G401.6 (cell line): ENCODE measurements around the gene DPAGT1.
"Not testable (repeated sequence)": the region's sequence is repeated elsewhere in the genome, so short reads cannot be mapped to it uniquely, and the experiment has no call there.

Experiments used
- FAIRE-seq: peaks from 2 replicates; lab custom pipeline; 2012; peaks lifted over from hg19 to GRCh38; lab: Jason Lieb, UNC

The DPAGT1 gene

DNA sequence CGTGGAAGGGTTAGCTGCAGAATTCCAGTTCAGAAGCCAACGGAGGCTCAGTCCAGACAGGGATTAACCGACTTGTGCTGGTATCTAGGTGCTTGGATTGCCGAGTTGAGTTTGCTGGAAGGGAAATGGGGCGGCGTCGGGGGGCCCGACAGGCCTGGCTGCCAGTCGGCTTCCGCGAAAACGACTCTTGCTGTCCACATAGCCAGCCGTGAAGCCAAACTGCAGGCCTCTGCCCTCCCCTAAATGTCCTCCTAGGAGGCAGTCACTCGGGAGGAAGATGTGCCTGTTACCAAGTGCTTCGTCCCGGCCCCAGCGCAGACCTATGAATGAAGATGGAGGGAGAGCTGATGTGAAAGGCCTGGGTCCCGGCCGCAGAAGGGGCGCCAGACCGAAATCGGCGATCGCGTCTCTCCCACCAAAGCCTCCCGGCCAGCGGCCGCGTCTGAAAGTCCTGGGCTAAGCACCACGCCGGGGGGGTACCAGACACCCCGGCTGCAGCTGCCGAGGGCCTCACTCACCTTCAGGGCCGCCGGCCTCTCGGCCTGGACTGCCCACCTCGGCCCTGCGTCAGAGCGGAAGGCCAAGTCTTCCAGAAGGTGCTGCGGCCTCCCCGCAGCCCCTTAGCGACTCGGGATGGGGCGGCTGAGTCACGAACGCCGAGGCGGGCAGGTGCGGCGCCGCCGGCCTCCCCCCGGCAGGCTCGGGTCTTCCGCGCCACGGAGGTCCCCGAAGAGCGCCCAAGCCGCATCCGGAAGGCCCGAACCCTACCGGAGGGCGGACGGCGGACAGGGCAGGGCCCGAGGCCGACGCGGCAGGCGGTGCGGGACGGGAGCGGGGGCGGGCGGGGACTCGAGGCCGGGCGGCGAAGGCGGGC lies 7.5 kb downstream of the DPAGT1 start:
- no peak for FAIRE-seq

- FAIRE-seq = no peak
Measured at GRCh38 chr11:119092880-119093842, 8.5 kb downstream of the DPAGT1 start.

GRCh38 chr11:119091966-119092879 lies 9.4 kb downstream of the DPAGT1 start:
- no peak for FAIRE-seq

DNA sequence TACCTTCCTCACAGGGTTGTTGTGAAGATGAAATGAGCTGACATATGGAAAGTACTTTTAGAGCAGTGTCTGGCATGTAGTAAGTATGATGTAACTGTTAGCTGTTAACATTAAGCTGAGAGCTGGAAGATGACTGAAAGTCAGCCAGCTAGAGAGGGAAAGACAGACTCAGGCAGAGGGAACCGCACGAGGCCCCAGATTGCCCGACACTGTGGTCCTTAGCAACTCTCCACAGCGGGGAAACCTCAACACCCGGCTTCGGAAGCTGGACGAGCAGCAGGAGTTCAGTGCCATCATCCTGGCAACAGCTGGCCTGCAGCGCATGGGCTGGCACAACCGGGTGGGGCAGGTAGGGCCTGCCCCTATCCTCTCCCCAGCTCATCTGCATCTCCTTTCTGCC lies 10.5 kb downstream of the DPAGT1 start:
- FAIRE-seq = no peak

DNA sequence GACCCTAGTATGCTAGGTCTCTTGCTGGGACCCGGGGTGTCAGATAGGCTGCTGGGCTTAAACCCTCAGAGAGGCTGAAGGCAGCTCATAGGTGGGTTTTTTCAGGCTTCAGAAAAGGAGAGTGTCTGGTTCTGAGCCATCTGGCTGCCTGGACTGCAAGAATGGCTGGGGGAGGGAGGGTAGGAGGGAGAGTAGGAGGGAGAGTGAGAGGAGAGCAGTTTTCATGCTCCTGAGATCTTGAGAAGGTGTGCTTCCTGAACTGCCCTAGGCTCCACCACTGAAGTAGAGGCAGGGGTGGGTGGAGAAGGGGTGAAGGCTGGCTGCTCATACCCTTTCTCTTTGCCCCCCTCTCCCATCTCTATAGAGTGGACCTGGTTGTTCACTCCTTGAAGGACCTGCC lies 12.3 kb downstream of the DPAGT1 start:
- no peak for FAIRE-seq

DNA sequence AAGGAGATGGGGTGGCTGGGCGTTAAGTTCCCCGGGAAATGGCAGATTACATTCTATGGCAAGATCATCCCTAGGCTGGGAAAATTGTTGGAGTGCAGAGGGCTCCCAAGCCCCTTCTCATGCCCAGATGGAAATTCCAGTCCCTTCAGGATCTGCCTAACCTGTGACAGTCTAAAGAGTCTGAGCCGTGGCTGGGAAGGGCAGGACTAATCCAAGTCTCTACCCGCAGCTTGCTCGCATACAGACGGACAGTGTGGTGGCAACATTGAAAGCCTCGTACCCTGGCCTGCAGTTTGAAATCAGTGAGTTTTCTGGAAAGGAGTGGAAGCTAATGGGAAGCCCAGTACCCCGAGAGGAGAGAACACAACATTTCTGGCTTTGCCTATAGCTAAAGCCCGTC lies 13.2 kb downstream of the DPAGT1 start:
- FAIRE-seq = no peak

DNA sequence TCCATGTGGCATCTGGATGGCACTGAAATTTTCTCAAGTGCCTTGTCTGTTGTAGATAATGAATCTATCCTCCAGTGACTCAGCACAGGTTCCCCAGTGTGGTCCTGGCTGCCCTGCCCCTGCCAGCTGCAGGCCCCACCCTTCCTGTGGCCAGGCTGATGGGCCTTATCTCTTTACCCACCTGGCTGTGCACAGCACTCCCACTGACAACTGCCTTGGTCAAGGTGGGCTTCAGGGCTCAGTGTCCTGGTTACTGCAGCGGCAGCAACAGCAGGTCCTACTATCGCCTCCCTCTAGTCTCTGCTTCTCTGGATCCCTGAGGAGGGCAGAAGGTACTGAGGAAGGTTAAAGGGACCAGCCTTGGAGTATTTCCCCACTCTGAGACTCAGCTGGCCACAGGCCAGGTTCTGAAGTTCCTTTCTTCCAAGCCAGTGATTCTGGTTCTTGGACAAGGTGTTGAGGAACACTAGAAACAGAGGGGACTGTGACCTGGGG lies 13.9 kb downstream of the DPAGT1 start:
- no peak for FAIRE-seq

GRCh38 chr11:119087123-119087522 lies 14.5 kb downstream of the DPAGT1 start:
- FAIRE-seq = no peak

DNA sequence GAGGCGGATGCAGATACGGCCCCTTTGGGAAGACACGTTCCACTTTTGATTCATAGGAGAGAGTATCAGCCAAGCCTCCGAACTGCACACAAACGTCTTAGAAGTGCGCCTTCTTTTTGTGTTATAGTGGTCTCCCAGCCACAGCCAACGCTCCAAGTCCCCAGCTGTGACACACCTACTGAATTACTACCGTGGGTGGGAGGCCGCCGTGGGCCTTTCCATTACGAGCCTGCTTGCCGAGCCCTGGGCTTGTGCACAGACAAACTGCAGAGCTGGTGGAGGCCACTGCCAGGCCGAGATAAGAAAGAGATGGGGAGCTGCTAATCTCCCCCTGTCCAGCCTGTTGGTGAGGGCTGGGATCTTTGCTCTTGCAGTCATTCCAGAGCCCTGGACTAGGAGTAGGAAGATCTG lies 16.2 kb downstream of the DPAGT1 start:
- no peak for FAIRE-seq

DNA sequence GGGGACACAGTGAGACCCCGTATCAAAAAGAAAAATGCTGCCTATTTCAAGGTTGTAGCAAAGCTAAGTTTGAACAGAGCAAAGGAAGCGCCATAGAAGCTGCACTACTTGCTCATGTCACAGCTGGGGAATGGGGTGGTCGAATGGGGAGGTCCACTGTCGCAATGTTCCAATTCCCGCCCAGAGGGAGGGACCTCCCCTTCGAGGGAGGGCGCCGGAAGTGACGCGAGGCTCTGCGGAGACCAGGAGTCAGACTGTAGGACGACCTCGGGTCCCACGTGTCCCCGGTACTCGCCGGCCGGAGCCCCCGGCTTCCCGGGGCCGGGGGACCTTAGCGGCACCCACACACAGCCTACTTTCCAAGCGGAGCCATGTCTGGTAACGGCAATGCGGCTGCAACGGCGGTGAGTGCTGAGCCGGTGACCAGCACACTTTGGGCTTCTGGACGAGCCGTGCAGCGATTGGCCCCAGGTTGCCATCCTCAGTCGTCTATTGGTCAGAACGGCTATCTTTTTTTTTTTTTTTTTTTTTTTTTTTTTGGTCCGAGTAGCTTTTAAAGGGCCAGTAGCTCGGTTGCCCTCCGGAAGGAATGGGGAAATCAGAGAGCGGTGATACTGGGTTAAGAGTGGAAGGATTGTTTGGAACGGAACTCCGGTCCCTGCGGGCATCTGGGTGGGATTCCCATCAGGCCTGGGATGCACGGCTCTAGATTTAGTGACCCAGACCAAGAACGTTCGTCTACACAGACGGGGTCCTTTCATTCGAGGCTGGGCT lies 16.8 kb downstream of the DPAGT1 start, which contains the start of gene HMBS:
Gene HMBS (plus strand): TSS at position 219 of the 774 bp plus-strand sequence. CDS start 153 bp downstream, at position 372.
- peak; percentile 93 for FAIRE-seq

GRCh38 chr11:119081682-119082260 lies 19.9 kb downstream of the DPAGT1 start:
- no peak for FAIRE-seq

DNA sequence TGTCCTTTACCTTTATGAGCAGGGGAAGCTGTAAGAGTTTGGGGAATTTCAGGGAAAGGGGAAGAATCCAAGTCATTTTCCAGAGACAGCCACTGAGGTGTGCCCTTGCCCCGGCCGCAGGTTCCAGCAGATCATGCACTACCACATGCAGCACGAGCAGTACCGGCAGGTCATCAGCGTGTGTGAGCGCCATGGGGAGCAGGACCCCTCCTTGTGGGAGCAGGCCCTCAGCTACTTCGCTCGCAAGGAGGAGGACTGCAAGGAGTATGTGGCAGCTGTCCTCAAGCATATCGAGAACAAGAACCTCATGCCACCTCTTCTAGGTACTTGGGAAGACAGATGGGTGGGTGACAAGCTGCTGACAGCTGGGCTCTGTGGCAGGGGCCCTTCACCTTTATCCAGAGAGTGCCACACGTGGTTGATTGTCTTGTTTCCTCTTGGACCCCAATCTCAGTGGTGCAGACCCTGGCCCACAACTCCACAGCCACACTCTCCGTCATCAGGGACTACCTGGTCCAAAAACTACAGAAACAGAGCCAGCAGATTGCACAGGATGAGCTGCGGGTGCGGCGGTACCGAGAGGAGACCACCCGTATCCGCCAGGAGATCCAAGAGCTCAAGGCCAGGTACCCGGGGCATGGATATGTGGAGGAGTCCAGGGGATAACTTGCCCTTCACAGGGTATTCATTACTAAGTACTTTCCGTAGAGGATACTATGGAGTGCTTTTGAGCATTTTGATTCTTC lies 22.8 kb downstream of the DPAGT1 start:
- no peak for FAIRE-seq

- no peak for FAIRE-seq
Measured at GRCh38 chr11:119077839-119078238, 23.8 kb downstream of the DPAGT1 start.

DNA sequence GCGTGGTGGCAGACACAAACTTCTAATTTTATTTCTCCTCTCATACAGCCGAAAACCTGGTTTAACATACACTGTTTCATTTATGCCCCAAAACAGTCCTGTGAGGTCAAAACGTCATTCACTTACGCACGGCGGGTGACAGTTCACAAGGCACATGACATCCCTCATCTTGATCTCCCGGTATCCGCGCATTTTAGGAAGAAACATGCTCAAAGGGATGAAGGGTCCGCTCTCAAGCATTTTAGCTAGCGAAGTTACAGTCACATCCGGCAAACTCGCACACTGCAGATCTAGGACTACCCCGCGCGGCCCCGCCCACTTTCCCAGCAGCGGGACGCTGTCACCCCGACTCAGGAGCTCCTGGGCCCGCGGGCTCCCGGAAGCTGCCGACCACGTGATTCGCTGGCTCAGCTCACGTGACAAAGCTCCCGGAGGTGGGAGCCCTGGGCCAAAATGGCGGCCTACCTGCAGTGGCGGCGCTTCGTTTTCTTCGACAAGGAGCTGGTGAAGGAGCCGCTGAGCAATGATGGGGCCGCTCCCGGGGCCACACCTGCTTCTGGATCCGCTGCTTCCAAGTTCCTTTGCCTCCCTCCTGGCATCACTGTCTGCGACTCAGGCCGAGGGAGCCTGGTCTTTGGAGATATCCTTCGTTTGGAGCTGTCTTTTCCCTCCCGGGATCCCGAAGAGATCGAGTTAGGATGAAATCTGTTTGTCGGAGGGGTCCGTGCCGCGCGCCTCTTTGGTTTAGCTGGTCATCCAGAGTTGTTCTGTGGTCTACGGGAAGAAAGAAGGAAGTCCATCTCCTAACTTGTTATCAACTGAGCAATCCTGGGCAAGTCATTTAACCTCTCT lies 34.1 kb downstream of the DPAGT1 start, which contains the start of gene VPS11:
Gene VPS11 (plus strand): TSS at position 448 of the 852 bp plus-strand sequence. CDS start 6 bp downstream, at position 454.
- peak; percentile 90 for FAIRE-seq

DNA sequence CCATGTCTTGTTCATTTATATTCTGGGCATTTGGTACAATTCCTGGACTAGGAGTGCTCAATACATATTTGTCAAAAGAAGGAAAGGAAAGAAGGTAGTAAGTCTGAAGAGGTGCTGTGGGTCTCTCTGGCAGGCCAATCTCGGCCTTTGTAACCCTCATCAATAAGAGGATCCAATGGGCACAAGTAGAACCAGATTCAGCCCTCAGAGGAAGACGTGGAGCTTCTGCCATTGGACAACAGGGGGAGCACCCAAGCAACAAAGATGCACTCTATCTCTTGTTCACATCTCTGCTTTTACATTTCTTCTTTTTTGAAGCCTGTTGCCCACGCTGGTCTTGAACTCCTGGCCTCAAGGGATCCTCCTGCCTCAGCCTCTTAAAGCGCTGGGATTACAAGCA lies 36.3 kb downstream of the DPAGT1 start:
- no peak for FAIRE-seq

DNA sequence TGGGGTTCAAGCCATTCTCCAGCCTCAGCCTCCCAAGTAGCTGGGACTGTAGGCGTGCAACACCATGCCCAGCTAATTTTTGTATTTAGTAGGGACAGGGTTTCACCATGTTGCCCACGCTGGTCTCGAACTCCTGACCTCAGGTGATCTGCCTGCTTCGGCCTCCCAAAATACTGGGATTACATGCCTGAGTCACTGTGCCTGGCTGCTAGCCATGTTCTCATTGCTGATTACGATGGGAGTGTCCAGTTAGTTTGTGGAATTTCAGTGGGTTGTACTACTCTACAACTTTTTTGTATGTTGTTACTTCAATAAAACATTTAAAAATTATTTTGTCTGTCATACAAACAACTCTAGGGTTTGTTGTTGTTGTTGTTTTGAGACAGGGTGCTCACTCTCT lies 38.9 kb downstream of the DPAGT1 start:
- no peak for FAIRE-seq

GRCh38 chr11:119061256-119061655 lies 40.4 kb downstream of the DPAGT1 start:
- FAIRE-seq = no peak

GRCh38 chr11:119059128-119059527 lies 42.5 kb downstream of the DPAGT1 start:
- not testable (repeated sequence) for FAIRE-seq
